Measurements from ENCODE around the gene CELF4.

CELF4 gene

GRCh38 chr18:37397814-37398213 is 167.8 kb downstream of the CELF4 start:
- in situ Hi-C loops (cut with HindIII; ENCODE audit: low sequenced_read_pairs), result loop anchor here (5.0 kb wide), 1 partner anchor 56 kb away; no protein-coding TSS in a partner anchor

- in situ Hi-C loops (cut with HindIII; ENCODE audit: low sequenced_read_pairs), result loop anchor here (5.0 kb wide), 1 partner anchor 55 kb away; no protein-coding TSS in a partner anchor
These were observed 168.5 kb downstream of the CELF4 start for GRCh38 chr18:37396971-37397720.

GRCh38 chr18:37395631-37396030 is 170.0 kb downstream of the CELF4 start:
- in situ Hi-C loops (cut with HindIII; ENCODE audit: low sequenced_read_pairs), result loop anchor here (5.0 kb wide), 1 partner anchor 53 kb away; no protein-coding TSS in a partner anchor

- in situ Hi-C loops (cut with HindIII; ENCODE audit: low sequenced_read_pairs), result loop anchor here (5.0 kb wide), 1 partner anchor 53 kb away; no protein-coding TSS in a partner anchor
These were observed 170.5 kb downstream of the CELF4 start for GRCh38 chr18:37395138-37395537.

GRCh38 chr18:37394610-37394965 is 171.0 kb downstream of the CELF4 start:
- in situ Hi-C loops (cut with HindIII; ENCODE audit: low sequenced_read_pairs), result no loop called here

GRCh38 chr18:37393945-37394609 is 171.5 kb downstream of the CELF4 start:
- in situ Hi-C loops (cut with HindIII; ENCODE audit: low sequenced_read_pairs), result no loop called here

GRCh38 chr18:37393221-37393827 is 172.3 kb downstream of the CELF4 start:
- in situ Hi-C loops (cut with HindIII; ENCODE audit: low sequenced_read_pairs), result no loop called here

GRCh38 chr18:37392648-37393047 is 172.9 kb downstream of the CELF4 start:
- in situ Hi-C loops (cut with HindIII; ENCODE audit: low sequenced_read_pairs), result no loop called here

- in situ Hi-C loops (cut with HindIII; ENCODE audit: low sequenced_read_pairs), result no loop called here
These were observed 173.7 kb downstream of the CELF4 start for GRCh38 chr18:37391698-37392548.

- in situ Hi-C loops (cut with HindIII; ENCODE audit: low sequenced_read_pairs), result no loop called here
These were observed 174.4 kb downstream of the CELF4 start for GRCh38 chr18:37391156-37391555.

GRCh38 chr18:37390687-37391086 is 174.9 kb downstream of the CELF4 start:
- in situ Hi-C loops (cut with HindIII; ENCODE audit: low sequenced_read_pairs), result no loop called here

GRCh38 chr18:37389684-37390368 is 175.8 kb downstream of the CELF4 start:
- in situ Hi-C loops (cut with HindIII; ENCODE audit: low sequenced_read_pairs), result no loop called here

- in situ Hi-C loops (cut with HindIII; ENCODE audit: low sequenced_read_pairs), result no loop called here
These were observed 176.6 kb downstream of the CELF4 start for GRCh38 chr18:37389041-37389440.

- in situ Hi-C loops (cut with HindIII; ENCODE audit: low sequenced_read_pairs), result no loop called here
These were observed 177.2 kb downstream of the CELF4 start for GRCh38 chr18:37388413-37388812.

GRCh38 chr18:37385846-37386778 is 179.5 kb downstream of the CELF4 start:
- in situ Hi-C loops (cut with HindIII; ENCODE audit: low sequenced_read_pairs), result no loop called here

GRCh38 chr18:37383846-37384595 is 181.6 kb downstream of the CELF4 start:
- in situ Hi-C loops (cut with HindIII; ENCODE audit: low sequenced_read_pairs), result no loop called here

- in situ Hi-C loops (cut with HindIII; ENCODE audit: low sequenced_read_pairs), result no loop called here
These were observed 182.4 kb downstream of the CELF4 start for GRCh38 chr18:37383036-37383785.

GRCh38 chr18:37381554-37381953 is 184.0 kb downstream of the CELF4 start:
- in situ Hi-C loops (cut with HindIII; ENCODE audit: low sequenced_read_pairs), result no loop called here
